ENCODE data around the gene IL20.

DNA sequence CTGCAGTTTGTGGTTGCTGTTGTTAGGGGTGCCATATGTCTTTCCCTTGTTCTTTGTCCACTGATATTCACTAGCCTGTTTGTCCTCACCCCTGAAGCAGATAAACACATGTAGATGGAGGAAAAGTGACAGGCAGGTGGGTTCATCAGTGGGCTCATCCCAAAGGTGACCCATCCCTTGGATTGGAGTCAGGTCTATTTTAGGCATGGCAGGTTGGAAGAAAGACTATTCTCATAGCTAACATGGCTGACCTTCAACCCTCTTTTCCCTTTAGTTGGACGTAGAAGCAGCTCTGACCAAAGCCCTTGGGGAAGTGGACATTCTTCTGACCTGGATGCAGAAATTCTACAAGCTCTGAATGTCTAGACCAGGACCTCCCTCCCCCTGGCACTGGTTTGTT is 37.3 kb downstream of the IL20 start:
- TF ChIP-seq CBFB (IDR thresholded peaks at IDR 0.05; ENCODE audit: low read depth) = no peak
- TF ChIP-seq POLR2AphosphoS5 (IDR thresholded peaks at IDR 0.05; ENCODE audit: low read length) = no peak
- no peak for TF ChIP-seq ZNF274 (IDR thresholded peaks at IDR 0.05; ENCODE audit: insufficient read depth, insufficient read length)
- no peak for TF ChIP-seq CREB1 (IDR thresholded peaks at IDR 0.05; ENCODE audit: low read depth)
- no peak for TF ChIP-seq HCFC1 (IDR thresholded peaks at IDR 0.05; ENCODE audit: low read length)
- TF ChIP-seq, protein P1, sequence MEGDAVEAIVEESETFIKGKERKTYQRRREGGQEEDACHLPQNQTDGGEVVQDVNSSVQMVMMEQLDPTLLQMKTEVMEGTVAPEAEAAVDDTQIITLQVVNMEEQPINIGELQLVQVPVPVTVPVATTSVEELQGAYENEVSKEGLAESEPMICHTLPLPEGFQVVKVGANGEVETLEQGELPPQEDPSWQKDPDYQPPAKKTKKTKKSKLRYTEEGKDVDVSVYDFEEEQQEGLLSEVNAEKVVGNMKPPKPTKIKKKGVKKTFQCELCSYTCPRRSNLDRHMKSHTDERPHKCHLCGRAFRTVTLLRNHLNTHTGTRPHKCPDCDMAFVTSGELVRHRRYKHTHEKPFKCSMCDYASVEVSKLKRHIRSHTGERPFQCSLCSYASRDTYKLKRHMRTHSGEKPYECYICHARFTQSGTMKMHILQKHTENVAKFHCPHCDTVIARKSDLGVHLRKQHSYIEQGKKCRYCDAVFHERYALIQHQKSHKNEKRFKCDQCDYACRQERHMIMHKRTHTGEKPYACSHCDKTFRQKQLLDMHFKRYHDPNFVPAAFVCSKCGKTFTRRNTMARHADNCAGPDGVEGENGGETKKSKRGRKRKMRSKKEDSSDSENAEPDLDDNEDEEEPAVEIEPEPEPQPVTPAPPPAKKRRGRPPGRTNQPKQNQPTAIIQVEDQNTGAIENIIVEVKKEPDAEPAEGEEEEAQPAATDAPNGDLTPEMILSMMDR (IDR thresholded peaks at IDR 0.05 in 2 of 3, conservative IDR thresholded peaks at IDR 0.05 in 1 of 3; ENCODE audit: control insufficient read depth in 2 of 3, extremely low read depth in 1 of 3, insufficient read depth in 1 of 3, low read depth in 3 of 3, low read length in 3 of 3) = no peak

Data from GM12878 (cell line).